Measurements from ENCODE around the gene LATS1.
A peak's percentile ranks its signal among the peaks of the same experiment; 100 is the strongest.
"Not testable (repeated sequence)": the region's sequence is repeated elsewhere in the genome, so short reads cannot be mapped to it uniquely, and the experiment has no call there.

Gene LATS1

GRCh38 chr6:149680503-149680902 is 37.4 kb downstream of the LATS1 start:
- H3K4me3 Mint-ChIP-seq = no peak overlapping the region
- DNase-seq = no peak

GRCh38 chr6:149672265-149672664 is 45.6 kb downstream of the LATS1 start:
- H3K9me3 Mint-ChIP-seq; H3K27ac Mint-ChIP-seq; H3K4me3 Mint-ChIP-seq; H3K4me1 Mint-ChIP-seq; H3K27me3 Mint-ChIP-seq (ENCODE audit: low read depth, poor library complexity); DNase-seq: not testable (repeated sequence)
- peaks cover 80% of the 10 kb centered on the region for H3K36me3 Mint-ChIP-seq (ENCODE audit: low read depth)

More at GRCh38 chr6:149680503-149680902, 37.4 kb downstream of the LATS1 start:
- Mint-ChIP-seq H3K27ac (no peak overlapping the region), H3K4me1 (no peaks in the 10 kb centered on the region), H3K36me3 (ENCODE audit: low read depth) (peaks cover 72% of the 10 kb centered on the region), H3K27me3 (ENCODE audit: low read depth, poor library complexity) (no peaks in the 10 kb centered on the region), H3K9me3 (no peaks in the 10 kb centered on the region)
- no peak for TF ChIP-seq CTCF (IDR thresholded peaks at IDR 0.05)

- H3K4me1 Mint-ChIP-seq = no peaks in the 10 kb centered on the region
- H3K36me3 Mint-ChIP-seq (ENCODE audit: low read depth) = peaks cover 47% of the 10 kb centered on the region
- no peak for DNase-seq
- H3K27me3 Mint-ChIP-seq (ENCODE audit: low read depth, poor library complexity) = no peaks in the 10 kb centered on the region
- no peak overlapping the region for H3K4me3 Mint-ChIP-seq
- H3K9me3 Mint-ChIP-seq = peaks cover 6% of the 10 kb centered on the region
- no peak overlapping the region for H3K27ac Mint-ChIP-seq
- no peak for TF ChIP-seq CTCF (IDR thresholded peaks at IDR 0.05)
These were observed 57.9 kb downstream of the LATS1 start for GRCh38 chr6:149660028-149660427.

GRCh38 chr6:149657441-149657840 is 60.5 kb downstream of the LATS1 start:
- Mint-ChIP-seq H3K4me1 (no peaks in the 10 kb centered on the region), H3K27me3 (ENCODE audit: low read depth, poor library complexity) (peaks cover 1% of the 10 kb centered on the region), H3K36me3 (ENCODE audit: low read depth) (peaks cover 41% of the 10 kb centered on the region), H3K9me3 (peaks cover 11% of the 10 kb centered on the region), H3K27ac (no peak overlapping the region), H3K4me3 (no peak overlapping the region)
- no peak for TF ChIP-seq CTCF (IDR thresholded peaks at IDR 0.05)
- no peak for DNase-seq

- no peak overlapping the region for H3K4me3 Mint-ChIP-seq
- DNase-seq = no peak
- H3K27ac Mint-ChIP-seq = no peak overlapping the region
- peaks cover 11% of the 10 kb centered on the region for H3K9me3 Mint-ChIP-seq
- H3K4me1 Mint-ChIP-seq = peaks cover 17% of the 10 kb centered on the region
- no peak for TF ChIP-seq CTCF (IDR thresholded peaks at IDR 0.05)
- peaks cover 4% of the 10 kb centered on the region for H3K27me3 Mint-ChIP-seq (ENCODE audit: low read depth, poor library complexity)
- peaks cover 16% of the 10 kb centered on the region for H3K36me3 Mint-ChIP-seq (ENCODE audit: low read depth)
These were observed 66.8 kb downstream of the LATS1 start for GRCh38 chr6:149651056-149651455.

- H3K27me3 Mint-ChIP-seq (ENCODE audit: low read depth, poor library complexity) = peaks cover 10% of the 10 kb centered on the region
- DNase-seq = peak; percentile 88
- peak within 1 kb of the TSS; percentile 89 for H3K4me3 Mint-ChIP-seq
- H3K27ac Mint-ChIP-seq = peak within 1 kb of the TSS; percentile 54
- no peak for TF ChIP-seq CTCF (IDR thresholded peaks at IDR 0.05)
- peaks cover 19% of the 10 kb centered on the region for H3K4me1 Mint-ChIP-seq
- no peaks in the 10 kb centered on the region for H3K36me3 Mint-ChIP-seq (ENCODE audit: low read depth)
- no peaks in the 10 kb centered on the region for H3K9me3 Mint-ChIP-seq
These were observed 69.5 kb downstream of the LATS1 start, which contains the start of gene KATNA1 for GRCh38 chr6:149648148-149649145. Gene KATNA1 (minus strand): TSS chr6:149648714. CDS start chr6:149638547, 10,167 bp downstream.
